Stomach (tissue), 4 donors: ENCODE data around the gene ETNPPL.

Experiments
- CTCF ChIP-seq, 7 experiments: fragments of 450-650 bp in 4 of 7; fragments of 200-600 bp in 3 of 7; sonication (generic) in 3 of 7; IDR thresholded peaks; one replicate each; pipeline ENCODE4 v1.5.1; 2016 to 2019; ENCODE audit warnings: antibody characterized with exemption in 7 of 7, control low read depth in 2 of 7, mild to moderate bottlenecking in 1 of 7
- EP300 ChIP-seq: sonication (generic); formaldehyde crosslinking; IDR thresholded peaks from one replicate; pipeline ENCODE4 v1.6.1; 2017; ENCODE audit warnings: antibody characterized with exemption
- POLR2A ChIP-seq, 4 donors: fragments of 450-650 bp; IDR thresholded peaks; one replicate each; pipeline ENCODE4 v1.6.1; 2016; ENCODE audit warnings: antibody characterized with exemption in 4 of 4, control low read depth in 2 of 4, mild to moderate bottlenecking in 1 of 4, moderate library complexity in 1 of 4

DNA sequence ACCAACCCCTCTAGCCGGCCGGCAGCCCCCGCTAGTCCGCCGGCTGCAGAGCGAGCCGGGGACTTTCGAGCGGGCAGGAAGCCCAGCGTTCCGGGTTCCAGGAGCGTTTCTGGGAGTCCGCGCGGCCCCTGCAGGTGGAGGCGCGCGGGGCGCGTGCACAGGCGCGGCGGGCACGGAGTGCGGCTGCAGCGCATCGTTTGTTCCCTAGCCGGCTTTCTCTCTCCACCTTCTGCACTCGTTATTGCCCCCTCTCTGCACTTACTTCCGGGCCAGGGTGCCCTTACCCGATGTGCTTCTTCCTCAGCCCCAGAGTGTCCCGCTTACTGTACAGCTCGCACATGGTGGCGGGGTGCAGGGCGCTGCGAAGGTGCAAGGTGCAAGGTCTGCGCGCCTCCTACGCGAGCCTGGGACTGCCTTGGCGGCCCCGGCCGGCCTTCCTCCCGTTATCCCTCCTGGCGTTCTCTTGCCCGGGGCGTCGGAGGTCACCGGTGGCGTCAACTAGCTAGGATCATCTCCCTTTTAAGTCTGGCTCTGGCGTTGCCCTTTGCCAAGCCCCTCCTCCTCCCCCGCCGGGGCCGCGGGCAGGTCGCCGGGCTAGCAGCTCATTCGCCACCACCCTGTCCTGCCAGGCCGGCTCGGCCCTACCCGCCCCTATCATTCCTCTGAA is at the start of gene ETNPPL:
- TF ChIP-seq CTCF (IDR thresholded peaks at IDR 0.05) (peak in 1 of 7 experiments; percentile 6), POLR2A (IDR thresholded peaks at IDR 0.05) (no peak), EP300 (no peak)
